Right lobe of liver (tissue), 6 donors: ENCODE results near the gene ABLIM2. TPM values are rescaled to one million over a fixed set of nuclear protein-coding genes. Genes with fewer than 3 reads are reported as not detected.
A peak's percentile ranks its signal among the peaks of the same experiment; 100 is the strongest.

Experiments used
- ATAC-seq, 4 donors: fragments of 200-7000 bp; cut with Tn5 transposase; one replicate each; pipeline ENCODE4 v1.9.1; 2020; ENCODE audit warnings: mild to moderate bottlenecking in 4 of 4, moderate library complexity in 4 of 4
- DNase-seq, 3 donors: peaks; one replicate each; pipeline ENCODE4 v3.0.0-alpha.2; 2020
- H3K27ac ChIP-seq, 3 donors: fragments of 200-600 bp; one replicate each; pipeline ENCODE4 v1.8.0; 2022
- H3K27me3 ChIP-seq, 2 donors: fragments of 200-600 bp; one replicate each; pipeline ENCODE4 v1.8.0; 2022
- H3K36me3 ChIP-seq, 4 donors: fragments of 200-600 bp; sonication (generic) in 1 of 4; one replicate each; pipeline versions ENCODE4 v1.5.1 to v1.8.0; 2017 to 2022; ENCODE audit warnings: control low read depth in 1 of 4
- H3K4me1 ChIP-seq, 4 donors: fragments of 200-600 bp; sonication (generic) in 1 of 4; one replicate each; pipeline versions ENCODE4 v1.5.1 to v1.8.0; 2017 to 2022; ENCODE audit warnings: control low read depth in 1 of 4
- H3K4me3 ChIP-seq, 3 donors: fragments of 200-600 bp; one replicate each; pipeline ENCODE4 v1.8.0; 2022
- H3K9me3 ChIP-seq, 4 donors: fragments of 200-600 bp; sonication (generic) in 1 of 4; one replicate each; pipeline versions ENCODE4 v1.5.1 to v1.8.0; 2017 to 2022; ENCODE audit warnings: control low read depth in 1 of 4
- CTCF ChIP-seq, 4 donors: fragments of 200-600 bp in 3 of 4; fragments of 450-650 bp in 1 of 4; IDR thresholded peaks; one replicate each; pipeline versions ENCODE4 v1.5.1 to v1.8.0; 2016 to 2022; ENCODE audit warnings: antibody characterized with exemption in 4 of 4, mild to moderate bottlenecking in 2 of 4
- POLR2A ChIP-seq: fragments of 450-650 bp; IDR thresholded peaks from one replicate; pipeline ENCODE4 v1.6.1; 2017; ENCODE audit warnings: antibody characterized with exemption, mild to moderate bottlenecking
- WGBS: methylation state at CpG from one replicate; pipeline ENCODE4 v1.1.6; 2018; ENCODE audit warnings: low coverage, low lambda C conversion rate; ENCODE audit not compliant: insufficient coverage; ENCODE audit errors: missing lambda C conversion rate; 5-methylcytosine and 5-hydroxymethylcytosine counted together
- intact Hi-C, 2 donors: fragments of 100-400 bp; cut with DNase I; formaldehyde crosslinking; loops; one replicate each; pipeline versions ENCODE4 v1.11.2 to v1.14.1; 2022
- total RNA-seq, 6 experiments: library from RNA; depleted of rRNA in 2 of 6; stranded (reverse); fragments of >200 nt in 2 of 6; fragmentation: NEBNext Ultra II Directional in 3 of 6; extraction: Animal tissue kit (Norgen Biotek cat#: 25700) in 3 of 6; gene quantifications; one replicate each; pipeline versions ENCODE4 v1.1.0 to v1.2.4, GENCODE V29; 2016 to 2023
- donor health status: DM: no; HTN: yes; CAD: no.
- donor health status: DM: no; HTN: no; CAD: no.
- donor health status: DM: no; HTN: no; CAD: no.
- donor health status: DM: no; HTN: yes; CAD: no.
- donor health status: DM: no; HTN: yes; CAD: no.

Gene ABLIM2
- total RNA-seq, 6 experiments from 2014 or later, result 0.93 to 3.5 (median 2.3) TPM

GRCh38 chr4:7980036-7980435, 178.6 kb downstream of the ABLIM2 start:
- intact Hi-C loops, result loop anchor here in 1 of 2 donors (5.0 kb wide), 1 partner anchor 178 kb away; no protein-coding TSS in a partner anchor
- DNase-seq, result no peak

GRCh38 chr4:7979652-7979968, 179.0 kb downstream of the ABLIM2 start:
- Histone ChIP-seq H3K27ac (no peak overlapping the region), H3K9me3 (no peaks in the 10 kb centered on the region), H3K4me3 (no peak overlapping the region), H3K27me3 (no peaks in the 10 kb centered on the region), H3K4me1 (no peaks in the 10 kb centered on the region), H3K36me3 (no peaks in the 10 kb centered on the region)
- intact Hi-C loops, result no loop called here
- DNase-seq (no peak), ATAC-seq (no peak)
- WGBS, result 66% methylated on average over 4 of the region's 4 CpGs
- no peak for TF ChIP-seq POLR2A
- no peak for TF ChIP-seq CTCF (IDR thresholded peaks at IDR 0.05)

More at GRCh38 chr4:7980036-7980435, 178.6 kb downstream of the ABLIM2 start:
- Histone ChIP-seq H3K9me3 (no peaks in the 10 kb centered on the region), H3K4me1 (no peaks in the 10 kb centered on the region), H3K4me3 (no peak overlapping the region), H3K27me3 (no peaks in the 10 kb centered on the region), H3K27ac (no peak overlapping the region), H3K36me3 (no peaks in the 10 kb centered on the region)
- ATAC-seq, result no peak
- TF ChIP-seq POLR2A (no peak), CTCF (IDR thresholded peaks at IDR 0.05) (no peak)
- 64% methylated on average over 2 of the region's 2 CpGs for WGBS

GRCh38 chr4:7978907-7979651, 179.5 kb downstream of the ABLIM2 start:
- Histone ChIP-seq H3K36me3 (no peaks in the 10 kb centered on the region), H3K4me1 (no peaks in the 10 kb centered on the region), H3K4me3 (no peak overlapping the region), H3K27ac (no peak overlapping the region), H3K9me3 (no peaks in the 10 kb centered on the region), H3K27me3 (no peaks in the 10 kb centered on the region)
- TF ChIP-seq POLR2A (no peak), CTCF (IDR thresholded peaks at IDR 0.05) (no peak)
- 68% methylated on average over 5 of the region's 17 CpGs for WGBS
- ATAC-seq (peak in 1 of 4 donors; percentile 10), DNase-seq (no peak)
- intact Hi-C loops, result no loop called here

GRCh38 chr4:7978489-7978888, 180.1 kb downstream of the ABLIM2 start:
- TF ChIP-seq CTCF (IDR thresholded peaks at IDR 0.05) (no peak), POLR2A (no peak)
- DNase-seq (no peak), ATAC-seq (peak in 1 of 4 donors; percentile 17)
- no peaks in the 10 kb centered on the region for H3K36me3 ChIP-seq
- 31% methylated on average over 3 of the region's 5 CpGs for WGBS
- H3K4me1 ChIP-seq, result no peaks in the 10 kb centered on the region
- no peak overlapping the region for H3K27ac ChIP-seq
- H3K27me3 ChIP-seq, result no peaks in the 10 kb centered on the region
- H3K9me3 ChIP-seq, result no peaks in the 10 kb centered on the region
- H3K4me3 ChIP-seq, result no peak overlapping the region
- intact Hi-C loops, result no loop called here
